Measurements from ENCODE around the gene TREH. TPM values are rescaled to one million over a fixed set of nuclear protein-coding genes. Genes with fewer than 3 reads are reported as not detected.

Gene TREH
- total and polyA plus RNA-seq, 2 donors from 2014 or later = 1.0 to 10.2 TPM

- no peak overlapping the region for H3K9ac ChIP-seq (ENCODE audit: low read length in 3 of 3)
- H3K4me3 ChIP-seq (ENCODE audit: low read length in 3 of 3) = no peak overlapping the region
- peaks cover 2 to 15% (median 13%) of the 10 kb centered on the region in 3 donors for H3K4me1 ChIP-seq (ENCODE audit: control insufficient read depth in 2 of 3, insufficient read depth in 2 of 3, low read depth in 1 of 3, low read length in 3 of 3)
- H3K36me3 ChIP-seq (ENCODE audit: control insufficient read depth in 2 of 3, insufficient read depth in 3 of 3, low read length in 3 of 3) = peaks cover 6 to 44% (median 25%) of the 10 kb centered on the region in 3 donors
- no peaks in the 10 kb centered on the region for H3K27me3 ChIP-seq (ENCODE audit: control insufficient read depth, insufficient read depth, low read length)
- intact Hi-C loops (cut with DNase I) = no loop called here
- no peak overlapping the region for H3K27ac ChIP-seq (ENCODE audit: low read depth in 2 of 2, low read length in 2 of 2)
- FAIRE-seq = no peak
- no peak for TF ChIP-seq CTCF (IDR thresholded peaks at IDR 0.05; ENCODE audit: borderline replicate concordance, extremely low read depth, insufficient read depth)
- DNase-seq = no peak
- no peaks in the 10 kb centered on the region for H3K9me3 ChIP-seq (ENCODE audit: control insufficient read depth in 2 of 3, insufficient read depth in 1 of 3, low read length in 3 of 3)
These were observed 48.1 kb downstream of the TREH start for GRCh38 chr11:118631142-118631909.

DNA sequence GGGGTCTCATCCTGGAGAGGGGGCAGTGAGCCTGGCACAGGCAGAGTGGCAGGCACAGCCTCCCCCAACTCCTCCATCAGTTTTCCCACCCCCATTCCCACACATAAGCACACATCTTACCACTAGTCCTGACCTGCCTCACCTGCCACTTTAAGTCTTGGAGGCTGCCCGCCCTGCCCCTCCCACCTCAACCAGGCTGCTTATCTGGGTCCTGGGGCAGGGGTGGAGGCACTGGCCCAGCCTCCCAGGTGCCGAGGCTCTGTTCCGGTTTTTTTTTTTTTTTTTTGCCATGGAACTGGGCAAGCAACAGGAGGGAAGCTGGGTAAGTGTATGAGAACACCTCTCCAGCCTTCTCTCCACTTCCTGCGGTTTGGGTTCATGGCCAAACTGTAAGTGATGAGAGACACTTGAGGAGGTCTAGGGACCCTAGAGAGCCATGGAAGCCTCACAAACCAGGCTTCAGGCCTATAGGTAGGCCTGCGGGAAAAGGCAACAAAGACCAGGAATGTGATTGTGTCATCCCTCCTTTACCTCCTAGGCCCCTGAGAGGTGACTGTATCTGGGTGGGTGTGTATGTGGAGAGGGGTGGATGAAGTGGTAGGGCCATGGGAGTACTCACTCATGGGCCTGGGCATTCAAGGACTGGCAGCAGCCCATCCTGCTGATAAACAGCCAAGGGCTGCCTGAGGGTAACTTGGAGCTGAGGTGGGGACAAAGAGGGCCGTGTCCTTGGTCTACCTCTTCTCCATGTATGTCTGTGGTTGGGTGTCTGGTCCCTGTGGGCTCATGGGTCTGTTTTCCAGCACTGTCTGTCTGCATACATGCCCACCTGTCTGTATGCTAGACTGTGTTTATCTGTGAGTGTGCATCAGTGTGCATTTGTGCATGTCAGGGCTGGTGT is 49.4 kb downstream of the TREH start:
- H3K9ac ChIP-seq (ENCODE audit: low read length in 3 of 3) = no peak overlapping the region
- FAIRE-seq (no peak), DNase-seq (no peak)
- H3K9me3 ChIP-seq (ENCODE audit: control insufficient read depth in 2 of 3, insufficient read depth in 1 of 3, low read length in 3 of 3) = no peaks in the 10 kb centered on the region
- peaks cover 4 to 51% (median 32%) of the 10 kb centered on the region in 3 donors for H3K36me3 ChIP-seq (ENCODE audit: control insufficient read depth in 2 of 3, insufficient read depth in 3 of 3, low read length in 3 of 3)
- intact Hi-C loops (cut with DNase I) = no loop called here
- no peaks in the 10 kb centered on the region for H3K27me3 ChIP-seq (ENCODE audit: control insufficient read depth, insufficient read depth, low read length)
- no peak overlapping the region for H3K27ac ChIP-seq (ENCODE audit: low read depth in 2 of 2, low read length in 2 of 2)
- TF ChIP-seq CTCF (IDR thresholded peaks at IDR 0.05; ENCODE audit: borderline replicate concordance, extremely low read depth, insufficient read depth) = no peak
- peaks cover 2 to 13% (median 10%) of the 10 kb centered on the region in 3 donors for H3K4me1 ChIP-seq (ENCODE audit: control insufficient read depth in 2 of 3, insufficient read depth in 2 of 3, low read depth in 1 of 3, low read length in 3 of 3)
- H3K4me3 ChIP-seq (ENCODE audit: low read length in 3 of 3) = no peak overlapping the region

DNA sequence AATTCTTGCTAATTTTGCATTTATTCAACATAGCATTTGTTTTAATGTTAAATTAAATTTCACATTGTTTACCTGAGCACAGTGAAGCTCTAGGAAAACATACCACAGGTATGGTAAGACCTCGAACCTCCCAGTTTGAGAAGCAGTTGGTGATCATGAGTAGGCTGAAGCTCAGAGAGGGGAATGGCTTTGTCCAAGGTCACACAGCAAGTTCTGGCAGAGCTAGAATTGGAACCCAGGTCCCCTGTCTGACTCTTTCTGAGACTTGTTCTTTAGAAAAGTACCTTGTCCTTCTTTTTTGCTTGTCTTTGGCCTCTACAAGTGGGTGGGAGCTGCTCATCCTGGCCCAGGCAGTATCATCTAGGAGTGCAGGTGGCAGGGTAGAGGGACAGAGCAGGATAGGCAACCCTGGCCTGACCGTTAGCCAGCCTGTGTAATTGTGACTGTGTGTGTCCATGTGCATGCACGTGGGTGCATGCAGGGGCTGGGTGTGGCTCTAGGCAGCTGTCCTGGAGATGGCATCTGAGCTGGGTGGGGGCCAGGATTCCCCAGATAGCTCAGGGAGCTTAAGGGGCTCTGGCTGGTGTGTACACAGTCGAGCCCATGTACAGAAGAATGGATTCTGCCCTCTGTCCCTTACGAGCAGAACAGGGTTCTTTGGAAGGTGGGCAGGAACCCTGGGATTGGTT is 50.4 kb downstream of the TREH start:
- H3K4me1 ChIP-seq (ENCODE audit: control insufficient read depth in 2 of 3, insufficient read depth in 2 of 3, low read depth in 1 of 3, low read length in 3 of 3) = peaks cover 0 to 6% (median 4%) of the 10 kb centered on the region in 3 donors
- no peak overlapping the region for H3K9ac ChIP-seq (ENCODE audit: low read length in 3 of 3)
- no peak overlapping the region for H3K4me3 ChIP-seq (ENCODE audit: low read length in 3 of 3)
- H3K9me3 ChIP-seq (ENCODE audit: control insufficient read depth in 2 of 3, insufficient read depth in 1 of 3, low read length in 3 of 3) = no peaks in the 10 kb centered on the region
- H3K36me3 ChIP-seq (ENCODE audit: control insufficient read depth in 2 of 3, insufficient read depth in 3 of 3, low read length in 3 of 3) = peaks cover 4 to 54% (median 33%) of the 10 kb centered on the region in 3 donors
- H3K27ac ChIP-seq (ENCODE audit: low read depth in 2 of 2, low read length in 2 of 2) = no peak overlapping the region
- H3K27me3 ChIP-seq (ENCODE audit: control insufficient read depth, insufficient read depth, low read length) = no peaks in the 10 kb centered on the region
- intact Hi-C loops (cut with DNase I) = no loop called here
- FAIRE-seq (no peak), DNase-seq (no peak)
- no peak for TF ChIP-seq CTCF (IDR thresholded peaks at IDR 0.05; ENCODE audit: borderline replicate concordance, extremely low read depth, insufficient read depth)

Measured in kidney (tissue), 14 donors.